ENCODE data around the gene ZSWIM9.

ZSWIM9 gene

DNA sequence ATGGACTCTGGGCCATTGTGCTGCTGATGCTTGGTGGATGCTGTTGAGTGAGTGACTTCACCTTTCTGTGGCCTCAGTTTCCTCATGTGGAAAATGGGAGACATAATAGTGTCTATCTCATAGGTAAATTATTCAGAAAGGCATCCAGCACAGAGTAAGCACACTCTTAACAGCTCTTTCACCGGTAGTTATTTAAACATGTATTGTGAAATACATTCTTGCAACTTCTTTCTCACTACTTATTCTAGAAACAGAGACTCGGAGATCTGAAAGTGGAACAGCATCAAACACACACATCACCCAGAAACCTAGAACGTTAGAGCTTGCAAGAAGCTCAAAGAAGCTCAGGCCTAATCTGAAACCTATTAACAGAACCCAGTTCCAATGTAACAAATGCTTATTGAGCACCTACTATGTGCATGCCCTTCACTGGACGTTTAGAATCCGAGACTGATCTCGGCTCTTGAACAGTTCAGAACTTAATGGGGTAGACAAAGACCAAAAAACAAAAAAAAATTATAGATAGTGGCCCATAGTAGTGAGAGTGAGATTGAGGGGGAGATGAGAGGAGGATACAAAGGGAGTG lies 4.1 kb downstream of the ZSWIM9 start:
- Histone ChIP-seq H2AFZ (ENCODE audit: low read length, unreplicated experiment) (no peak overlapping the region), H3K27ac (ENCODE audit: low read depth, low read length) (no peak overlapping the region), H3K4me1 (ENCODE audit: control insufficient read depth, insufficient read depth, low read length, unreplicated experiment) (peaks cover 4% of the 10 kb centered on the region), H3K36me3 (ENCODE audit: insufficient read depth, low read length) (peaks cover 2% of the 10 kb centered on the region; the same call in 1 of the 2 replicates), H3K4me3 (ENCODE audit: low read depth, low read length) (no peak overlapping the region), H3K79me2 (ENCODE audit: control insufficient read depth, insufficient read depth, low read length, unreplicated experiment) (peaks cover 14% of the 10 kb centered on the region), H3K27me3 (ENCODE audit: insufficient read depth, low read length) (no peaks in the 10 kb centered on the region)

DNA sequence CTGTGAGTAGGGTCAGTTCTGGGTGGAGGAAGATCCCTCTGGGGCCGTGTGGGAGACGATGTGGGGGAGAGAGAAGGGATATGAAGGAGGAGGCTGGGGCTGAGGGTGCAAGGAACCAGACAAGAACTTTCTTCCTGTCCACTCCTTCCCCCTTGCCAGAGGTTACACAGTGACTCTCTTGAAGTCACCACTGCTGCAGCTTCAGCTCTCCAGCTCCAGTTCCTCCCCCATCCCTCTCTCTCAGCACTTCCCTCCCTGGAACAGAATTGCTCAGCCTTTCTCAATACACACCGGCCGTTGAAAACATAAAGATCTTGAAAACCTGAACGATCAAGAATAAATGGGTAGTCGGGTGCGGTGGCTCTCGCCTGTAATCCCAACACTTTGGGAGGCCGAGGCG lies 5.1 kb downstream of the ZSWIM9 start:
- Histone ChIP-seq H3K36me3 (ENCODE audit: insufficient read depth, low read length) (peaks cover 2% of the 10 kb centered on the region; the same call in 1 of the 2 replicates), H3K4me3 (ENCODE audit: low read depth, low read length) (no peak overlapping the region), H2AFZ (ENCODE audit: low read length, unreplicated experiment) (no peak overlapping the region), H3K4me1 (ENCODE audit: control insufficient read depth, insufficient read depth, low read length, unreplicated experiment) (peaks cover 4% of the 10 kb centered on the region), H3K27me3 (ENCODE audit: insufficient read depth, low read length) (no peaks in the 10 kb centered on the region), H3K79me2 (ENCODE audit: control insufficient read depth, insufficient read depth, low read length, unreplicated experiment) (peaks cover 14% of the 10 kb centered on the region), H3K27ac (ENCODE audit: low read depth, low read length) (no peak overlapping the region)

DNA sequence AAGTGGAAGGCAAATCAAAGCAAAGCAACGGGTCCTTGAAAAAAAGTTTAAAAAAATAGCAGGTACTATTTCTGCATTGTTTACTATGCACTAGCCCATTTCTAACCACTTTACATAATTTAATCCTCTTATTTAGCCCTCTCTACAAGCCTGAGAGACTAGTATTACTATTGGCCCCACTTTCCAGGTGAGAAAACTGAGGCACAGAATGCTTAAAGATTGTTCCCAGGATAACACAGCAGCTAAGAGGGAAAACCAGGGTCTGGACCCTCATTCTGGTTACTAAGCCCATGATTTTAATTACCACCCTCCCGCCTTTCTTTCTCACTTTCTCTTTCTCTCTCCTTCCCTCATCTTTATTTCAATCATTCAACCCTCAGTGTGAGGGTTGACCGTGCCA lies 5.7 kb downstream of the ZSWIM9 start:
- Histone ChIP-seq H3K27ac (ENCODE audit: low read depth, low read length) (no peak overlapping the region), H3K36me3 (ENCODE audit: insufficient read depth, low read length) (peaks cover 3% of the 10 kb centered on the region; the same call in 1 of the 2 replicates), H3K79me2 (ENCODE audit: control insufficient read depth, insufficient read depth, low read length, unreplicated experiment) (peaks cover 9% of the 10 kb centered on the region), H3K4me3 (ENCODE audit: low read depth, low read length) (no peak overlapping the region), H3K27me3 (ENCODE audit: insufficient read depth, low read length) (no peaks in the 10 kb centered on the region), H3K4me1 (ENCODE audit: control insufficient read depth, insufficient read depth, low read length, unreplicated experiment) (peaks cover 4% of the 10 kb centered on the region), H2AFZ (ENCODE audit: low read length, unreplicated experiment) (no peak overlapping the region)

DNA sequence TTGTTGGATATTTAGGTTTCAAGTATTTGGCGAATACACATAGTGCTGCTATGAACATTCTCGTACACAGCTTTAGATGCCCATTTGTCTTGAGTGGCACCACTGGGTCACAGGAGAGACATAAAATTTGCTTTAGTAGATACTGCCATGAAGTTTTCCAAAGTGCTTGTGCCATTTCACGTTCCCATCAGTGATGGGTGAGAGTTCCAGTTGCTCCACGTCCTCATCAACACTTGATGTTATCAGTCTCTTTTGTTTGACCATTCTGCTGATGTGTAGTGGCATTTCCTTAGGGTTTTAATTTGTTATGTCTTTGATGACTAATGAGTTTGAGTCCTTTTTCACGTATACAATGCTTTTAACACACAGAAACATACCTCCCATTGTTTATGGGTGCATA lies 11.0 kb downstream of the ZSWIM9 start:
- no peaks in the 10 kb centered on the region for H3K4me1 ChIP-seq (ENCODE audit: control insufficient read depth, insufficient read depth, low read length, unreplicated experiment)
- no peaks in the 10 kb centered on the region for H3K79me2 ChIP-seq (ENCODE audit: control insufficient read depth, insufficient read depth, low read length, unreplicated experiment)
- peaks cover 6% of the 10 kb centered on the region for H3K36me3 ChIP-seq (ENCODE audit: insufficient read depth, low read length)
- no peak overlapping the region for H3K4me3 ChIP-seq (ENCODE audit: low read depth, low read length)
- no peak overlapping the region for H2AFZ ChIP-seq (ENCODE audit: low read length, unreplicated experiment)
- no peak overlapping the region for H3K27ac ChIP-seq (ENCODE audit: low read depth, low read length)
- no peaks in the 10 kb centered on the region for H3K27me3 ChIP-seq (ENCODE audit: insufficient read depth, low read length)

DNA sequence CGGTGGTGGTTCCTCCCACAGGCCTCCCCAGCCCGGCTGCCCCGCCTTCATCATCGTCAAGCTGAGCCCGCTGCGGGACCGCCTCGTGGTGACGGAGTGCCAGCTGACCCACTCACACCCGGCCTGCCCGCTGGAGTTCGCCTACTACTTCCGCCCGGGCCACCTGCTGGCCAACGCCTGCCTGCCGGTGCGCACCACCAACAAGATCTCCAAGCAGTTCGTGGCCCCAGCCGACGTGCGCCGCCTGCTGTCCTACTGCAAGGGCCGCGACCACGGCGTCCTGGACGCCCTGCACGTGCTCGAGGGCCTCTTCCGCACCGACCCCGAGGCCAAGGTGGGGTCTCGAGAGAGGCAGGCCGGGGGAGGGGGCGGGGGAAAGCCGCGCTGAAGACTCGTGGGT lies 12.0 kb downstream of the ZSWIM9 start:
- H3K4me3 ChIP-seq (ENCODE audit: low read depth, low read length), result no peak overlapping the region
- H3K27ac ChIP-seq (ENCODE audit: low read depth, low read length), result no peak overlapping the region
- no peak overlapping the region for H2AFZ ChIP-seq (ENCODE audit: low read length, unreplicated experiment)
- no peaks in the 10 kb centered on the region for H3K27me3 ChIP-seq (ENCODE audit: insufficient read depth, low read length)
- peaks cover 6% of the 10 kb centered on the region for H3K36me3 ChIP-seq (ENCODE audit: insufficient read depth, low read length)
- H3K79me2 ChIP-seq (ENCODE audit: control insufficient read depth, insufficient read depth, low read length, unreplicated experiment), result no peaks in the 10 kb centered on the region
- H3K4me1 ChIP-seq (ENCODE audit: control insufficient read depth, insufficient read depth, low read length, unreplicated experiment), result no peaks in the 10 kb centered on the region

DNA sequence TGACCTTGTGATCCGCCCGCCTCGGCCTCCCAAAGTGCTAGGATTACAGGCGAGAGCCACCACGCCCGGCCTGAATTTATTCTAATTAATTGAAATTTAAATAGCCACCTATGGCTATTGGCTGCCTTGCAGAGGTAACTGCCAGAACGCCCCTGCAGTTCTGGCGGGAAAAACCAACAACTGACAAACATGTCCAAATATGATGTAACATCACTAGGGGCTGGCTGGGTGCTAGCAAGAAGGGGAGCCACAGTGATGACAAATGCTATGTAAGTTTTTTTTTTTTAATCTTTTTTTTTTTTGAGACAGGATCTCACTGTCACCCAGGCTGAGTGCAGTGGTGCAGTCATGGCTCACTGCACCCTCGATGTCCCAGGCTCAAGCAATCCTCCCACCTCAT lies 12.9 kb downstream of the ZSWIM9 start:
- Histone ChIP-seq H3K4me3 (ENCODE audit: low read depth, low read length) (no peak overlapping the region), H3K27me3 (ENCODE audit: insufficient read depth, low read length) (no peaks in the 10 kb centered on the region), H3K79me2 (ENCODE audit: control insufficient read depth, insufficient read depth, low read length, unreplicated experiment) (no peaks in the 10 kb centered on the region), H3K36me3 (ENCODE audit: insufficient read depth, low read length) (peaks cover 6% of the 10 kb centered on the region), H3K27ac (ENCODE audit: low read depth, low read length) (no peak overlapping the region), H3K4me1 (ENCODE audit: control insufficient read depth, insufficient read depth, low read length, unreplicated experiment) (no peaks in the 10 kb centered on the region), H2AFZ (ENCODE audit: low read length, unreplicated experiment) (no peak overlapping the region)

DNA sequence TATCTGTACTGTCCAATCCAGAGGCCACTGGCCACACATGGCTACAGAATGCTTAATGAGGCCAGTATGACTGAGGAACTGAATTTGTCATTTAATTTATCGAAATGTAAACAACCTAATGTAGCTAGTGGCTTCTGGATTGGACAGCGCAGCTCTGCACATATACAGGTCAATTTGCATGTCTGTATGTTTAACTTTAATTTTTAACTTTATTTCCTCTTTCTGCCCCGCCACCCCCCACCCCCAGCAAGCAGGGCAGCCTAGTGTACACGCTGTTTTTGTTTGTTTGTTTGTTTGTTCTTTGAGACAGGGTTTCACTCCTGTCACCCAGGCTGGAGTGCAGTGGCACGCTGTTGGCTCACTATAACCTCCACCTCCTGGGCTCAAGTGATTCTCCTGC lies 15.5 kb downstream of the ZSWIM9 start:
- Histone ChIP-seq H3K36me3 (ENCODE audit: insufficient read depth, low read length) (peaks cover 6% of the 10 kb centered on the region), H3K27ac (ENCODE audit: low read depth, low read length) (no peak overlapping the region), H3K4me1 (ENCODE audit: control insufficient read depth, insufficient read depth, low read length, unreplicated experiment) (no peaks in the 10 kb centered on the region), H2AFZ (ENCODE audit: low read length, unreplicated experiment) (no peak overlapping the region), H3K79me2 (ENCODE audit: control insufficient read depth, insufficient read depth, low read length, unreplicated experiment) (no peaks in the 10 kb centered on the region), H3K4me3 (ENCODE audit: low read depth, low read length) (no peak overlapping the region), H3K27me3 (ENCODE audit: insufficient read depth, low read length) (no peaks in the 10 kb centered on the region)

DNA sequence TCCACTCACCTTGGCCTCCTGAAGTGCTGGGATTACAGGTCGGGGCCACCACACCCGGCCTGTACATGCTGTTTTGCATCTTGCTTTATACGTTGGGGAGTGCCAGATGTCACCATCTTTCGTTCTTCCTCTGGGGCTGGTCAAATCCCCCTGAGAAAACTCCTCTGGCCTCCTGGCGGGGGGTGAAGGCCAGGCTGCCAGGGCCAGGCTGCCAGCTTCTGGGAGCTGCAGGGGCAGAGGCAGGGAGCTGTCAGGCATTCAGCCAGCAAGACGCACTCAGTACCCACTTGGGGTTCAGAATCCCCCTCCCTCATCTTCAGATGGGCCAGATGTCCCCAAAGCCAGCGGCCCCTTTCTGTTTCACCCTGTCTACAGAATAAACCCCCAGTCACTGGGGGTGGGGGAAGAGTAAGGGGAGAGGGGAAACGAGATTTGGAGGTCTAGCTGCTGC lies 16.1 kb downstream of the ZSWIM9 start:
- Histone ChIP-seq H3K4me1 (ENCODE audit: control insufficient read depth, insufficient read depth, low read length, unreplicated experiment) (no peaks in the 10 kb centered on the region), H3K79me2 (ENCODE audit: control insufficient read depth, insufficient read depth, low read length, unreplicated experiment) (no peaks in the 10 kb centered on the region), H2AFZ (ENCODE audit: low read length, unreplicated experiment) (no peak overlapping the region), H3K27me3 (ENCODE audit: insufficient read depth, low read length) (no peaks in the 10 kb centered on the region), H3K27ac (ENCODE audit: low read depth, low read length) (no peak overlapping the region), H3K36me3 (ENCODE audit: insufficient read depth, low read length) (peaks cover 2% of the 10 kb centered on the region), H3K4me3 (ENCODE audit: low read depth, low read length) (no peak overlapping the region)

DNA sequence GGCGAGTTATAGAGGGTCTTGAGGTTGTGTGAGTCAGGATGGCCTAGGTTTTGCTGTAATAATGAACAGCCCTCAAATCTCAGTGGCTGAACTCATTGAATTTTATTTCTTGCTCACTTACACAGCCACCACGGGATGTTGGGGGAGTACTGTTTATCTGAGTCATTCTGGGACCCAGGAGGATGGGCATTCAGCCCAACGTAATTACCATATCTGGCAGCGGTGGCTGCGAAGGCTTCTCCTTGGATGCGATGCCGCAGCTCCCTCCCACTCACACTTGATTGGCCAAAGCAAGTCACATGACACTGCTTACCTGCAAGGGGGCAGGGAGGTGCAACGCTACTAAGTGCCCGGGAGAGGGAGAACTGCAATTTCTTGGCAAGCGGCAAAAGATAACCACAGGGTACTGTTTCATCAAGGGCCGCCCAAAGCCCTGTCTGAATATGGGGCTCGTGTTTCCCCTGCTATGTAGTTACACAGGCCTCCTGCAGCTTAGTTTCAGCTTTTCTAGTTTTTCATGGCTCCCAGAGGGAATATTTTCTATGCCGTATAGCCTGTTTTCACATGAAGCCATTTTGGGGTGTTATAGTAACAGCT lies 19.9 kb downstream of the ZSWIM9 start:
- no peaks in the 10 kb centered on the region for H3K4me1 ChIP-seq (ENCODE audit: control insufficient read depth, insufficient read depth, low read length, unreplicated experiment)
- H3K27ac ChIP-seq (ENCODE audit: low read depth, low read length), result no peak overlapping the region
- no peaks in the 10 kb centered on the region for H3K36me3 ChIP-seq (ENCODE audit: insufficient read depth, low read length)
- no peak overlapping the region for H3K4me3 ChIP-seq (ENCODE audit: low read depth, low read length)
- no peaks in the 10 kb centered on the region for H3K27me3 ChIP-seq (ENCODE audit: insufficient read depth, low read length)
- no peak overlapping the region for H2AFZ ChIP-seq (ENCODE audit: low read length, unreplicated experiment)
- H3K79me2 ChIP-seq (ENCODE audit: control insufficient read depth, insufficient read depth, low read length, unreplicated experiment), result no peaks in the 10 kb centered on the region

DNA sequence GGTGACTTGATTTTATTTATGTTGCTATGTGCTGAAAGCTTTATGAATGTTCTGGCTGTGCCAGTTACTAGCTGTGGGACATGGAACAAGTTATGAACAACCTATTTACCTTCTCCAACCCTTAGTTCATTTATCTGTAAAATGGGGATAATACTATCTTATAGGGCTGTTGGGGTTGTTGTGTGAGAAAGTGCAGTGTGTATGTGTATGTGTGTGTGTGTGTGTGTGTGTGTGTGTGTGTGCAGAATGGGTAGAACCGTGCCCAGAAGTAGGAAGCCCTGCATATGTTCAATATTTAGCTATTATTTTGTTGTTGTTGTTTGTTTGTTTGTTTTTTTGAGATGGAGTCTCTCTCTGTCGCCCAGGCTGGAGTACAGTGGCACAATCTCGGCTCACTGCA lies 20.4 kb downstream of the ZSWIM9 start:
- H3K27ac ChIP-seq (ENCODE audit: low read depth, low read length), result no peak overlapping the region
- no peaks in the 10 kb centered on the region for H3K27me3 ChIP-seq (ENCODE audit: insufficient read depth, low read length)
- no peak overlapping the region for H2AFZ ChIP-seq (ENCODE audit: low read length, unreplicated experiment)
- H3K36me3 ChIP-seq (ENCODE audit: insufficient read depth, low read length), result no peaks in the 10 kb centered on the region
- H3K79me2 ChIP-seq (ENCODE audit: control insufficient read depth, insufficient read depth, low read length, unreplicated experiment), result no peaks in the 10 kb centered on the region
- no peaks in the 10 kb centered on the region for H3K4me1 ChIP-seq (ENCODE audit: control insufficient read depth, insufficient read depth, low read length, unreplicated experiment)
- no peak overlapping the region for H3K4me3 ChIP-seq (ENCODE audit: low read depth, low read length)

DNA sequence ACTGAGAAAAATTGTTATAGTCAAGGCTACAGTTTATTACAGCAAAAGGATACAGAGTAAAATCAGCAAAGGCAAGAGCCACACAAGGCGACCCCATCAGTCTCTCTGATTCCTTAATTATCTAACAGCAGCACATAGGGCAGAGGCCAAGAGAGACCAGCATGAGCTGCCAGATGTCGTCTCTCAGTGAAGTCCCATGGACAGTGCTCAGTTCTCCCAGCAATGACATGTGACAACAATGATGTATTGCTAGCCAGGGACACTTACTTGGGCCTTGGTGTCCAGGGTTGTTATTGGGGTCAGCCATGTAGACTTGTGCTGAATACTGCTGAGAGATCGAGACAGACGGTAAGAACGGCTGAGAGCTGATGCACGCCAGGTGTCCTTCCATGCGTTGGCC lies 22.3 kb downstream of the ZSWIM9 start:
- H3K79me2 ChIP-seq (ENCODE audit: control insufficient read depth, insufficient read depth, low read length, unreplicated experiment), result no peaks in the 10 kb centered on the region
- H3K36me3 ChIP-seq (ENCODE audit: insufficient read depth, low read length), result no peaks in the 10 kb centered on the region
- H2AFZ ChIP-seq (ENCODE audit: low read length, unreplicated experiment), result no peak overlapping the region
- no peaks in the 10 kb centered on the region for H3K27me3 ChIP-seq (ENCODE audit: insufficient read depth, low read length)
- H3K4me3 ChIP-seq (ENCODE audit: low read depth, low read length), result no peak overlapping the region
- H3K4me1 ChIP-seq (ENCODE audit: control insufficient read depth, insufficient read depth, low read length, unreplicated experiment), result peaks cover 2% of the 10 kb centered on the region
- no peak overlapping the region for H3K27ac ChIP-seq (ENCODE audit: low read depth, low read length)
